HG02763 (cell line): ENCODE data around the gene MINDY1.
A peak's percentile ranks its signal among the peaks of the same experiment; 100 is the strongest.

ENCODE experiments used
- ATAC-seq: cut with Tn5 transposase; IDR thresholded peaks from one replicate; pipeline ENCODE4 v1.9.1; 2021; ENCODE audit warnings: mild to moderate bottlenecking, moderate library complexity; ENCODE audit not compliant: unreplicated experiment

Gene MINDY1

GRCh38 chr1:151006327-151007052 lies at the start of gene MINDY1:
MINDY1 (minus strand) TSS chr1:151006902; CDS start chr1:151002617, 4,285 bp downstream.
- no peak for ATAC-seq

- ATAC-seq, result no peak
These were observed 49.4 kb upstream of the MINDY1 start for GRCh38 chr1:151056149-151056548.

- ATAC-seq, result no peak
These were observed 48.9 kb upstream of the MINDY1 start for GRCh38 chr1:151055581-151055980.

- ATAC-seq, result no peak
These were observed 48.4 kb upstream of the MINDY1 start for GRCh38 chr1:151054971-151055547.

GRCh38 chr1:151051356-151052009 lies 44.8 kb upstream of the MINDY1 start:
- no peak for ATAC-seq

GRCh38 chr1:151050051-151050688 lies 43.5 kb upstream of the MINDY1 start:
- no peak for ATAC-seq

GRCh38 chr1:151049458-151049857 lies 42.8 kb upstream of the MINDY1 start:
- no peak for ATAC-seq

GRCh38 chr1:151048645-151049032 lies 41.9 kb upstream of the MINDY1 start:
- ATAC-seq, result no peak

- ATAC-seq, result peak; percentile 35
These were observed 41.4 kb upstream of the MINDY1 start for GRCh38 chr1:151047925-151048644.

GRCh38 chr1:151047591-151047924 lies 40.9 kb upstream of the MINDY1 start, which contains the start of gene C1orf56:
C1orf56 (plus strand) TSS chr1:151047751; CDS start chr1:151047848, 97 bp downstream.
- peak; percentile 50 for ATAC-seq

GRCh38 chr1:151043163-151043562 lies 36.5 kb upstream of the MINDY1 start:
- ATAC-seq, result no peak

GRCh38 chr1:151039521-151039920 lies 32.8 kb upstream of the MINDY1 start:
- no peak for ATAC-seq

- no peak for ATAC-seq
These were observed 30.3 kb upstream of the MINDY1 start for GRCh38 chr1:151037032-151037431.

- no peak for ATAC-seq
These were observed 29.7 kb upstream of the MINDY1 start, which contains the start of gene BNIPL for GRCh38 chr1:151036356-151036755. BNIPL (plus strand) TSS chr1:151036586; CDS start chr1:151036726, 140 bp downstream.

GRCh38 chr1:151035167-151035566 lies 28.5 kb upstream of the MINDY1 start:
- no peak for ATAC-seq

GRCh38 chr1:151032164-151032563 lies 25.5 kb upstream of the MINDY1 start:
- no peak for ATAC-seq

GRCh38 chr1:151026460-151026859 lies 19.8 kb upstream of the MINDY1 start:
- ATAC-seq, result no peak

- no peak for ATAC-seq
These were observed 17.9 kb upstream of the MINDY1 start for GRCh38 chr1:151024540-151025146.

- no peak for ATAC-seq
These were observed 6.8 kb upstream of the MINDY1 start for GRCh38 chr1:151013518-151013917.

GRCh38 chr1:151012684-151013471 lies 6.2 kb upstream of the MINDY1 start:
- ATAC-seq, result no peak
